Fibroblast of skin of right quadriceps (primary cell): ENCODE results near the gene TLCD3B.
A peak's percentile ranks its signal among the peaks of the same experiment; 100 is the strongest.

Source experiments
- DNase-seq: peaks from one replicate; pipeline ENCODE4 v3.0.0-alpha.2; 2013

Gene TLCD3B

GRCh38 chr16:30003670-30004423, 27.2 kb downstream of the TLCD3B start:
- DNase-seq, result no peak

DNA sequence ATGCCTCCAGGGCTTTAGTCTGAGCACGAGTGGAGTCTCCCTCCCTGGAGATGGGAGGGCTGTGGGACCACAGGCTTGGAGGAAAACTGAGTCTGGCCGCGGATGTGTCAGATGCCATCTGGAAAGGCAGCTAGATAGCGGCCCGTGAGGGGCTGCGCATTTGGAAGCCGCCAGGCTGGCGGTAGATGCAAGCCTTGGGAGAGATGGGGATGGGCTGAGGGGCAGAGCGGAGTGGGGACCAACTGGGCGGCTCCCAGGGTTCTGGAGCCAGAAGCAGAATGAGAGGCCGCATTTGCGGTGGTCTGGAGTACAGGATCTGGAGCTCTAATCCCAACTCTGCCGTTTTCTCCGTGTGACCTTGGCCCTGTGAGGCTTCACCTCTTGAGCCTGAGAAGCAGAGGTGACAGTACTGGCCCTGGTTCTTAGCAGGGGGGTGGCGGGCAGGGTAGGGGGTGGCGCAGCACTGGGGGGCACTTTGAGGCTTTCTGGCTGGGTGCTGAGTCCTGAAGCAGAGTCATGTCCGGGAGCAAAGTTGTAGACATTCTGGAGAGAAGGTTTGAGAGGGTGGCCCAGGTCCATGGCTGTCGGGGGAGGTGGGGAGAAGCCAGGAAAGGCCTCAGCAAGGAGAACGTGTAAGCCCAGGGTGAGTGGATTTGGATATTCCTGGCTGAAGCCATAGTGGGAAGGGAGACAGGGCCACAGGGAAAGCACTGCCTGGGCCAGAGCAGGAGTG, 28.3 kb downstream of the TLCD3B start:
- no peak for DNase-seq

GRCh38 chr16:30000735-30001631, 30.1 kb downstream of the TLCD3B start:
- no peak for DNase-seq

- DNase-seq, result no peak
These were observed 31.5 kb downstream of the TLCD3B start for GRCh38 chr16:29999605-30000004.

GRCh38 chr16:29996766-29997250, 34.3 kb downstream of the TLCD3B start:
- no peak for DNase-seq

- DNase-seq, result peak; percentile 95
These were observed 34.9 kb downstream of the TLCD3B start, which contains the start of gene INO80E for GRCh38 chr16:29995911-29996765. INO80E (plus strand) TSS chr16:29996241; CDS start chr16:29996311, 70 bp downstream.

- peak; percentile 82 for DNase-seq
These were observed 35.7 kb downstream of the TLCD3B start, which contains the start of gene HIRIP3 for GRCh38 chr16:29995324-29995910. HIRIP3 (minus strand) TSS chr16:29995617; CDS start chr16:29995605, 12 bp downstream.

DNA sequence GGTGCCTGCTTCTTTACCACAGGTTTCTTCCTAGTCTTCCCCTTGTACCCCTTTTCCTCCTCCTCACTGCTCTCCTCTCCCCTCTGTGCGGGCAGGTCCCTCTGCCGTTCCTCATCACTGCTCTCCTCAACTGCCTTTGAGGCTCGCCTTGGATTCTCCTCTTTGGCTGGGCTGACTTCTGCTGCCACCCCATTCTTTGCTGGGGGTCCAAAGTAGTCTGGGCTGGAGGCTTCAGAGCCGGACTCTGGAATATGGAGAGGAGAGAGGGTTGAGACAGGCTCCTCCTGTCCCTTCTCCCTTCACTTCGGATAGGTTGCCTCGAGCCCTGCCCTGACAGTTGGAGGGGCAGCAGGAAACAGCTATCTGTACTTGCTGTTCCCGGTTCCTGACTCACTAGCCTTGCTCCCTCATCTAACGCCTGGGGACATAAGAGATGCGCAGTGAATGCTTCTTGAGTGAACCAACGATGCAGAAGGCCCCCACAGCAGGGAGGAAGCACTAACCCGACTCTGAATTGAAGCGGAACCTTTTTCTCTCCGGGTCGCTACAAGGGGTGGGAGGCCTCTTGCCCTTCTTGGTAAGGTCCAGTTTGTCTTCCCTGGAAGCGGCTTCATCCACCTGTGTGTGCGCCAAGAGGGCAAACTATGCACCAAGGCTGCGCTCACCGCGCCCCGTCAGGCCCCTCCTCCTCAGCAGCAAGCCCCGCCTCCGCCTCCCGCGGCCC, 36.3 kb downstream of the TLCD3B start:
- peak; percentile 47 for DNase-seq

DNA sequence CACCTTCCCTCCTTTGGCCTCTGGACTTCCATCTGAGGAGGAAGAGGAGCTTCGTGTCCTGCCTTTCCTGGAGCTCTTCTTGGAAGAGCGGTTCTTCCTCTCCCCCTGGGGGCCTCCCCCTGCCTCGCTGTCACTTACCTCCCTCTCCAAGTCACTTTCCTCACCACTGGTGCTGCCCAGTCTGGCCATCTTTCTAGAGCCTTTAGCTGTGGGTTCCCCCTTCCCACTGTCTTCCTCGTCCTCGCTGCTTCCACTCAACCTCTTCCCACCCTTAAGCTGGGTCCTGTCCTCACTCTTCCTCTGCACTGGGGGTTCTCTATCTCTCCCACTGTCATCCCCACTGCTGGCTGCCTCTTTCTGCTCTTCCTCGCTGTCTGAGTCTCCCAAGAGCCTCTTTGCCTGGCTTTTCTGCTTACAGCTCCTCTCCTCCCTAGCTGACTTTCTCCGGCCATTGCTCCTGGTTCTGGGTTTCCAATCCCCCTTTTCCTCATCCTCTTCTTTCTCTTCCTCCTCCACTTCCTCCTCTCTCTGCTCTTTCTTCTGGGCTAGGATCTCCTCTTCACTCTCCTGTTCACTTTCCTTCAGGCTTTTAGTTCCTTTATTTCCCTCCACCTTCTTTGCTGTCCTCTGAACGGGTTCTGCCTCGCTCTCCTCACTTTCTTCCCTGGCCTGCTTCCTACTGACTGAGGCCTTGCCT, 37.0 kb downstream of the TLCD3B start:
- no peak for DNase-seq

GRCh38 chr16:29993191-29993902, 37.7 kb downstream of the TLCD3B start:
- no peak for DNase-seq

DNA sequence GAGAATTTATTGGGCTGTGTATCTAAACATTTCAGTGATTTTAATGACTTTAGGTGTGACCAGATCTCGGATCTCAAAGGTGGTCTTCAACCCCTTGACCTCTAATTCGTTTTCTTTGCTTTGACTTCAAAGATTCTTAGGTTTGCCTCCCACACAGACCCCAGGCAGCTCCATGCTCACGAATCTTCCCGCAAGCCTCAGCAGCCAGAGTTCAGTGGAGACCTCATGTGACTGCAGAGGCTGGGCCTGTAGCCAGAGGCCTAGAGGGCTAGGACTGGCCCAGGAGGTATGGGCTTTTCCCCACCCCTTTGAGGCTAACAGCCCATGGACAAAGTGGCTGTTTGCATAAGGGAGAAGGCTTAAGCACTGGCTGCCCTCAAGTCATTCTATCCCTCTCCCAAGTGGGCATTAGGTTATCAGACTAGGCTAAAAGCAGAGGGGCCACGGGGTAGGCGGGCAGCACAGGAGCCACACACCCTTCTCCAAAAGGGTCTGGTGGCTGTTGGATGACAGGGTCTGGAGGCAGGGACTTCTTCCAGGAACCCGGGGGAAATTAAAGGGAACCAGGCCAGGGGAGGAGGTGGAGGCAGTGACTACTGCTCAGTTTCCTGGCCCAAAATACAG, 38.6 kb downstream of the TLCD3B start:
- DNase-seq, result no peak

GRCh38 chr16:29991571-29991904, 39.5 kb downstream of the TLCD3B start:
- no peak for DNase-seq

DNA sequence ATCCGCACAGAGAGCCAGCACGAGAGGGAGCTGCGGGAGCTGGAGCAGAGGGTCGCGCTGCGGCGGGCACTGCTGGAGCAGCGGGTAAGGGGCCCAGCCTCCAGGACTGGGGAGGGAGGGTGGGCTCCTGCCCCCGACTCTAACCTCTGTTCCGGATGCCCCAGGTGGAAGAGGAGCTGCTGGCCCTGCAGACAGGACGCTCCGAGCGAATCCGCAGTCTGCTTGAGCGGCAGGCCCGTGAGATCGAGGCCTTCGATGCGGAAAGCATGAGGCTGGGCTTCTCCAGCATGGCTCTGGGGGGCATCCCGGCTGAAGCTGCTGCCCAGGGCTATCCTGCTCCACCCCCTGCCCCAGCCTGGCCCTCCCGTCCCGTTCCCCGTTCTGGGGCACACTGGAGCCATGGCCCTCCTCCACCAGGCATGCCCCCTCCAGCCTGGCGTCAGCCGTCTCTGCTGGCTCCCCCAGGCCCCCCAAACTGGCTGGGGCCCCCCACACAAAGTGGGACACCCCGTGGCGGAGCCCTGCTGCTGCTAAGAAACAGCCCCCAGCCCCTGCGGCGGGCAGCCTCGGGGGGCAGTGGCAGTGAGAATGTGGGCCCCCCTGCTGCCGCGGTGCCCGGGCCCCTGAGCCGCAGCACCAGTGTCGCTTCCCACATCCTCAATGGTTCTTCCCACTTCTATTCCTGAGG, 40.0 kb downstream of the TLCD3B start:
- DNase-seq, result no peak

- DNase-seq, result no peak
These were observed 41.0 kb downstream of the TLCD3B start for GRCh38 chr16:29990034-29990433.

DNA sequence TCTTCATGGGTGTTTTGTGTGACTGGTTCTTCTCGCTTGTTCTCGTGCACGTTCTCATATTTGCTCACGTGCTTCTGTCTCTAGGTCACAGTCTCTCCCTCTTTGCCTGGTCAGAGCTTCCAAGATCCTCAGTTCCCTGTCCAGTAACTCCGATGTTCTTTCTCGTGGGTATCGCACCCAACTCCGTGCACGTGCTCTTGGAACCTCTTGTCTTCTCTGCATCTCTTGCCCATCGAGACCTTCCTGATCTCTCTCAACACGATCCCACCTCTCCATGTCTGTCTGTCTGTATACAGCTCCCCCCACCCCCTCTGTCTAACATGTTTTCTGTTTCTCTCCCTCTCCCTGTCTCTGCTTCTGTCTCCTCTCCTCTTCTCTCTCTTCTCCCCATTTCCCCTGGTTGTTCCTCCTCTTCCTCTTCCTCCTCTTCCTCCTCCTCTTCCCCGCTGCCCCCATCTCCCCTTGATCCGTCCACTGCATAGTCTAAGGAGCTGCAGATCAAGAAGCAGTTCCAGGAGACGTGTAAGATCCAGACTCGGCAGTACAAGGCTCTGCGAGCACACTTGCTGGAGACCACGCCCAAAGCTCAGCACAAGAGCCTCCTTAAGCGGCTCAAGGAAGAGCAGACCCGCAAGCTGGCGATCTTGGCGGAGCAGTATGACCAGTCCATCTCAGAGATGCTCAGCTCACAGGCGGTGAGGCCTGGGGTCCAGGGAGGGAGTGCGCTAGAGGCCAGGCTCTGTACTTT, 41.8 kb downstream of the TLCD3B start:
- no peak for DNase-seq

DNA sequence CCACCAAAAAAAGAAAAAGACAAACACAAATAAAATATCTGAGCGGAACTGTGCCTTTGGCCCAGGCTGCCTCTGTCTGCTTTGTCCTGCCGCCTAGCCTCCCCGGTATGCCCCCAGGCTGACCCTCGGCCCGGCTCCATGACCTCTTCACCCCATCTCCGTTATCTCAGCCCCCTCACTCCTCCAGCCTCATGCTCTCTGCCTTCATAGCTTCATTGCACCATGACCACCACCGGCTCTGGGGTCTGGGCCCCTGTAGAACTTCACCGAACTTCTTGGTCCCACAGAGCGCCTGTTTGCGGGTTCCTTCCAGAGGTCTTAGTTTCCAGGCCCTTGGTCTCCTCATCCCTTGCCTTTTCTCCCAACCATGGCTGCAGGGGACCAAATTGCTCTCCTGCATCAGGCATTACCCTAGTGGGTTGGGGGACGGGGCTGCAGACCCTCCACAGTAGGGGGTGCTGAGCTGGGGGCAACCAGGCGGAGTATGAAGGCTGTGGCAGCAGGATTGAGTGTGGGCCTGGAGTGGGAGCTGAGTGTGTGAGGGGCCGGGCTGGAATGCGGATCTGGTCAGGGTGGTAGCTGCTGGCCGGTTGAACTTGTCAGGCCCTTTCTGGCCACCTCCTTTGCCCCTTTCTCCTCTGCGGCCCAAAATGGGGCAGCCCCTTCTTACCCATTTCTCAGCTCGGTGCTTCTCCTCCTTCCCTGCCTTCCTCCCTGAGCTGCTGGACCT, 42.6 kb downstream of the TLCD3B start:
- DNase-seq, result no peak
